Measurements from ENCODE around the gene CHCHD10. TPM values are rescaled to one million over a fixed set of nuclear protein-coding genes. Genes with fewer than 3 reads are reported as not detected.

CHCHD10 gene
- total RNA-seq, 2 donors from 2014 or later = 420 to 719 TPM

- no peak for TF ChIP-seq CTCF (IDR thresholded peaks at IDR 0.05)
- Histone ChIP-seq H3K4me3 (no peak overlapping the region), H3K9me3 (no peaks in the 10 kb centered on the region), H3K4me1 (peaks cover 12% of the 10 kb centered on the region), H3K27me3 (no peaks in the 10 kb centered on the region), H3K27ac (no peak overlapping the region), H3K9ac (ENCODE audit: low read depth in 2 of 2, low read length in 2 of 2) (peak overlapping the region in 1 of 2 donors; percentile 24), H3K36me3 (no peaks in the 10 kb centered on the region)
- no peak for DNase-seq
- intact Hi-C loops (cut with DNase I) = no loop called here
Observed at GRCh38 chr22:23774114-23774921, 6.5 kb upstream of the CHCHD10 start.

GRCh38 chr22:23773483-23774113 is 5.8 kb upstream of the CHCHD10 start:
- Histone ChIP-seq H3K9me3 (no peaks in the 10 kb centered on the region), H3K4me1 (peaks cover 16% of the 10 kb centered on the region), H3K9ac (ENCODE audit: low read depth in 2 of 2, low read length in 2 of 2) (peak overlapping the region in 1 of 2 donors; percentile 61), H3K27ac (no peak overlapping the region), H3K27me3 (no peaks in the 10 kb centered on the region), H3K36me3 (no peaks in the 10 kb centered on the region), H3K4me3 (peak overlapping the region; percentile 41)
- no peak for DNase-seq
- TF ChIP-seq CTCF (IDR thresholded peaks at IDR 0.05) = no peak
- intact Hi-C loops (cut with DNase I) = no loop called here

- H3K27ac ChIP-seq = no peak within 1 kb of the TSS
- H3K4me1 ChIP-seq = peaks cover 16% of the 10 kb centered on the region
- H3K27me3 ChIP-seq = no peaks in the 10 kb centered on the region
- peak; percentile 81 for DNase-seq
- H3K4me3 ChIP-seq = peak within 1 kb of the TSS; percentile 41
- no peak for TF ChIP-seq CTCF (IDR thresholded peaks at IDR 0.05)
- peak within 1 kb of the TSS; percentile 61 to 68 for H3K9ac ChIP-seq (ENCODE audit: low read depth in 2 of 2, low read length in 2 of 2)
- intact Hi-C loops (cut with DNase I) = no loop called here
- H3K36me3 ChIP-seq = no peaks in the 10 kb centered on the region
- H3K9me3 ChIP-seq = no peaks in the 10 kb centered on the region
Observed at GRCh38 chr22:23772649-23773473, 5.1 kb upstream of the CHCHD10 start, which contains the start of gene MMP11. MMP11 (plus strand) TSS chr22:23772849; CDS start chr22:23772871, 22 bp downstream.

GRCh38 chr22:23772315-23772648 is 4.5 kb upstream of the CHCHD10 start:
- Histone ChIP-seq H3K36me3 (no peaks in the 10 kb centered on the region), H3K9ac (ENCODE audit: low read depth in 2 of 2, low read length in 2 of 2) (peak overlapping the region; percentile 61), H3K4me1 (peaks cover 16% of the 10 kb centered on the region), H3K9me3 (no peaks in the 10 kb centered on the region), H3K27ac (no peak overlapping the region), H3K4me3 (peak overlapping the region; percentile 23), H3K27me3 (no peaks in the 10 kb centered on the region)
- TF ChIP-seq CTCF (IDR thresholded peaks at IDR 0.05) = no peak
- intact Hi-C loops (cut with DNase I) = no loop called here
- DNase-seq = no peak

- no peaks in the 10 kb centered on the region for H3K27me3 ChIP-seq
- no peak for TF ChIP-seq CTCF (IDR thresholded peaks at IDR 0.05)
- H3K4me3 ChIP-seq = no peak overlapping the region
- H3K9ac ChIP-seq (ENCODE audit: low read depth in 2 of 2, low read length in 2 of 2) = peak overlapping the region in 1 of 2 donors; percentile 5
- H3K9me3 ChIP-seq = no peaks in the 10 kb centered on the region
- intact Hi-C loops (cut with DNase I) = loop anchor here (5.0 kb wide), 1 partner anchor 78 kb away; no protein-coding TSS in a partner anchor
- DNase-seq = no peak
- H3K4me1 ChIP-seq = peaks cover 16% of the 10 kb centered on the region
- H3K27ac ChIP-seq = no peak overlapping the region
- H3K36me3 ChIP-seq = no peaks in the 10 kb centered on the region
Observed at GRCh38 chr22:23769321-23769965, 1.7 kb upstream of the CHCHD10 start.
